ENCODE results near the gene TXLNB.

DNA sequence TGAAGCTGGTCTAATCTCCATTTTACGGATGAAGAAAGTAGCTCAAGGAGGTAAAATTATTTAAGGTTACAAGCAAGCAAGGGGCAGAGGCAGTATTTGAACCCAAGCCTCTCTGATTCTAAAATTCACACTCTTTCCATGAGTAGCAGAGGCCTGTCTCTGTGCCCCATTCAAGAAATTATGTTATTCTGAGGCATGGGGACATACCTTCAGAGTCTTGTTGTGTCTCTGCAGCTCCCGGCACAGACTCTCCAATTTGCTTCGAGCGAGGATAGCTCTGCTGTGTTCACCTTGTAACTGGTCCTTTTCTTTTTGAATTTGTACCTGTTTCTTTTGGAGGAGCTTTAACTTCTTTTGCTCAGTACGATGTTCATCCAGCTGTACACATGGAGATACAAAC lies 21.5 kb downstream of the TXLNB start:
- TF ChIP-seq, protein P1, sequence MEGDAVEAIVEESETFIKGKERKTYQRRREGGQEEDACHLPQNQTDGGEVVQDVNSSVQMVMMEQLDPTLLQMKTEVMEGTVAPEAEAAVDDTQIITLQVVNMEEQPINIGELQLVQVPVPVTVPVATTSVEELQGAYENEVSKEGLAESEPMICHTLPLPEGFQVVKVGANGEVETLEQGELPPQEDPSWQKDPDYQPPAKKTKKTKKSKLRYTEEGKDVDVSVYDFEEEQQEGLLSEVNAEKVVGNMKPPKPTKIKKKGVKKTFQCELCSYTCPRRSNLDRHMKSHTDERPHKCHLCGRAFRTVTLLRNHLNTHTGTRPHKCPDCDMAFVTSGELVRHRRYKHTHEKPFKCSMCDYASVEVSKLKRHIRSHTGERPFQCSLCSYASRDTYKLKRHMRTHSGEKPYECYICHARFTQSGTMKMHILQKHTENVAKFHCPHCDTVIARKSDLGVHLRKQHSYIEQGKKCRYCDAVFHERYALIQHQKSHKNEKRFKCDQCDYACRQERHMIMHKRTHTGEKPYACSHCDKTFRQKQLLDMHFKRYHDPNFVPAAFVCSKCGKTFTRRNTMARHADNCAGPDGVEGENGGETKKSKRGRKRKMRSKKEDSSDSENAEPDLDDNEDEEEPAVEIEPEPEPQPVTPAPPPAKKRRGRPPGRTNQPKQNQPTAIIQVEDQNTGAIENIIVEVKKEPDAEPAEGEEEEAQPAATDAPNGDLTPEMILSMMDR (IDR thresholded peaks at IDR 0.05), result no peak
- TF ChIP-seq POLR2A (IDR thresholded peaks at IDR 0.05), result no peak
